ENCODE data around the gene UBE2G1. TPM values are rescaled to one million over a fixed set of nuclear protein-coding genes. Genes with fewer than 3 reads are reported as not detected.
"Not testable (repeated sequence)": the region's sequence is repeated elsewhere in the genome, so short reads cannot be mapped to it uniquely, and the experiment has no call there.

Gene UBE2G1
- total RNA-seq, 3 donors from 2014 or later, result 71.3 to 73.0 (median 72.2) TPM

- no peaks in the 10 kb centered on the region for H3K9me3 Mint-ChIP-seq
- no peaks in the 10 kb centered on the region for H3K27me3 Mint-ChIP-seq (ENCODE audit: low read depth)
- DNase-seq (no peak), ATAC-seq (no peak)
- no peak overlapping the region for H3K4me3 Mint-ChIP-seq
- peaks cover 6% of the 10 kb centered on the region for H3K36me3 Mint-ChIP-seq (ENCODE audit: insufficient read depth)
- H3K4me1 Mint-ChIP-seq (ENCODE audit: low read depth), result peaks cover 58% of the 10 kb centered on the region
Observed at GRCh38 chr17:4362141-4362540, 4.3 kb downstream of the UBE2G1 start.

GRCh38 chr17:4358154-4358553, 8.3 kb downstream of the UBE2G1 start:
- peaks cover under 1% of the 10 kb centered on the region for H3K36me3 Mint-ChIP-seq (ENCODE audit: insufficient read depth)
- no peak for DNase-seq
- no peak for ATAC-seq

GRCh38 chr17:4357671-4358070, 8.8 kb downstream of the UBE2G1 start:
- no peaks in the 10 kb centered on the region for H3K27me3 Mint-ChIP-seq (ENCODE audit: low read depth)
- no peak overlapping the region for H3K4me3 Mint-ChIP-seq
- DNase-seq (no peak), ATAC-seq (no peak)
- no peaks in the 10 kb centered on the region for H3K9me3 Mint-ChIP-seq
- H3K4me1 Mint-ChIP-seq (ENCODE audit: low read depth), result peaks cover 52% of the 10 kb centered on the region
- no peaks in the 10 kb centered on the region for H3K36me3 Mint-ChIP-seq (ENCODE audit: insufficient read depth)

More at GRCh38 chr17:4358154-4358553, 8.3 kb downstream of the UBE2G1 start:
- Mint-ChIP-seq H3K4me1 (ENCODE audit: low read depth) (peaks cover 53% of the 10 kb centered on the region), H3K9me3 (no peaks in the 10 kb centered on the region), H3K4me3 (no peak overlapping the region), H3K27me3 (ENCODE audit: low read depth) (no peaks in the 10 kb centered on the region)

GRCh38 chr17:4357030-4357628, 9.3 kb downstream of the UBE2G1 start:
- DNase-seq (no peak), ATAC-seq (no peak)
- Mint-ChIP-seq H3K4me1 (ENCODE audit: low read depth) (peaks cover 49% of the 10 kb centered on the region), H3K27me3 (ENCODE audit: low read depth) (no peaks in the 10 kb centered on the region), H3K9me3 (no peaks in the 10 kb centered on the region), H3K36me3 (ENCODE audit: insufficient read depth) (no peaks in the 10 kb centered on the region), H3K4me3 (no peak overlapping the region)

GRCh38 chr17:4354862-4355514, 11.5 kb downstream of the UBE2G1 start:
- no peak overlapping the region for H3K4me3 Mint-ChIP-seq
- no peaks in the 10 kb centered on the region for H3K9me3 Mint-ChIP-seq
- DNase-seq, result no peak
- no peak for ATAC-seq
- H3K4me1 Mint-ChIP-seq (ENCODE audit: low read depth), result peaks cover 51% of the 10 kb centered on the region
- no peaks in the 10 kb centered on the region for H3K27me3 Mint-ChIP-seq (ENCODE audit: low read depth)
- H3K36me3 Mint-ChIP-seq (ENCODE audit: insufficient read depth), result no peaks in the 10 kb centered on the region

- no peaks in the 10 kb centered on the region for H3K36me3 Mint-ChIP-seq (ENCODE audit: insufficient read depth)
- H3K4me1 Mint-ChIP-seq (ENCODE audit: low read depth), result peaks cover 43% of the 10 kb centered on the region
- H3K9me3 Mint-ChIP-seq, result no peaks in the 10 kb centered on the region
- DNase-seq (no peak), ATAC-seq (no peak)
- H3K4me3 Mint-ChIP-seq, result no peak overlapping the region
- no peaks in the 10 kb centered on the region for H3K27me3 Mint-ChIP-seq (ENCODE audit: low read depth)
Observed at GRCh38 chr17:4354206-4354605, 12.3 kb downstream of the UBE2G1 start.

- not testable (repeated sequence) for DNase-seq; H3K36me3 Mint-ChIP-seq (ENCODE audit: insufficient read depth); H3K27me3 Mint-ChIP-seq (ENCODE audit: low read depth); H3K4me3 Mint-ChIP-seq; H3K9me3 Mint-ChIP-seq; ATAC-seq
- peaks cover 42% of the 10 kb centered on the region for H3K4me1 Mint-ChIP-seq (ENCODE audit: low read depth)
Observed at GRCh38 chr17:4350214-4350613, 16.3 kb downstream of the UBE2G1 start.

- no peak overlapping the region for H3K4me3 Mint-ChIP-seq
- peaks cover 27% of the 10 kb centered on the region for H3K4me1 Mint-ChIP-seq (ENCODE audit: low read depth)
- H3K27me3 Mint-ChIP-seq (ENCODE audit: low read depth), result no peaks in the 10 kb centered on the region
- ATAC-seq, result no peak
- H3K36me3 Mint-ChIP-seq (ENCODE audit: insufficient read depth), result no peaks in the 10 kb centered on the region
- no peaks in the 10 kb centered on the region for H3K9me3 Mint-ChIP-seq
- DNase-seq, result no peak
Observed at GRCh38 chr17:4345581-4346252, 20.8 kb downstream of the UBE2G1 start.

GRCh38 chr17:4344926-4345325, 21.5 kb downstream of the UBE2G1 start:
- H3K4me3 Mint-ChIP-seq, result no peak overlapping the region
- H3K9me3 Mint-ChIP-seq, result no peaks in the 10 kb centered on the region
- no peak for ATAC-seq
- peaks cover 33% of the 10 kb centered on the region for H3K4me1 Mint-ChIP-seq (ENCODE audit: low read depth)
- no peaks in the 10 kb centered on the region for H3K27me3 Mint-ChIP-seq (ENCODE audit: low read depth)
- H3K36me3 Mint-ChIP-seq (ENCODE audit: insufficient read depth), result peaks cover 3% of the 10 kb centered on the region
- no peak for DNase-seq

- Mint-ChIP-seq H3K27me3 (ENCODE audit: low read depth) (no peaks in the 10 kb centered on the region), H3K4me1 (ENCODE audit: low read depth) (peaks cover 38% of the 10 kb centered on the region), H3K4me3 (no peak overlapping the region), H3K36me3 (ENCODE audit: insufficient read depth) (peaks cover 3% of the 10 kb centered on the region), H3K9me3 (no peaks in the 10 kb centered on the region)
- no peak for DNase-seq
- ATAC-seq, result no peak
Observed at GRCh38 chr17:4342535-4342934, 23.9 kb downstream of the UBE2G1 start.

GRCh38 chr17:4341616-4341977, 24.9 kb downstream of the UBE2G1 start:
- peaks cover 3% of the 10 kb centered on the region for H3K36me3 Mint-ChIP-seq (ENCODE audit: insufficient read depth)
- ATAC-seq (no peak), DNase-seq (no peak)
- H3K27me3 Mint-ChIP-seq (ENCODE audit: low read depth), result no peaks in the 10 kb centered on the region
- peaks cover 44% of the 10 kb centered on the region for H3K4me1 Mint-ChIP-seq (ENCODE audit: low read depth)
- no peaks in the 10 kb centered on the region for H3K9me3 Mint-ChIP-seq
- no peak overlapping the region for H3K4me3 Mint-ChIP-seq

- ATAC-seq (no peak), DNase-seq (no peak)
- H3K27me3 Mint-ChIP-seq (ENCODE audit: low read depth), result no peaks in the 10 kb centered on the region
- peaks cover 43% of the 10 kb centered on the region for H3K4me1 Mint-ChIP-seq (ENCODE audit: low read depth)
- no peaks in the 10 kb centered on the region for H3K9me3 Mint-ChIP-seq
- peaks cover 3% of the 10 kb centered on the region for H3K36me3 Mint-ChIP-seq (ENCODE audit: insufficient read depth)
- no peak overlapping the region for H3K4me3 Mint-ChIP-seq
Observed at GRCh38 chr17:4340914-4341615, 25.4 kb downstream of the UBE2G1 start.

GRCh38 chr17:4334776-4335584, 31.5 kb downstream of the UBE2G1 start:
- Mint-ChIP-seq H3K4me3 (peak overlapping the region; percentile 55), H3K4me1 (ENCODE audit: low read depth) (peaks cover 56% of the 10 kb centered on the region)

GRCh38 chr17:4334332-4334731, 32.1 kb downstream of the UBE2G1 start:
- Mint-ChIP-seq H3K4me3 (peak overlapping the region; percentile 55), H3K4me1 (ENCODE audit: low read depth) (peaks cover 58% of the 10 kb centered on the region)
- ATAC-seq, result no peak

More at GRCh38 chr17:4334776-4335584, 31.5 kb downstream of the UBE2G1 start:
- peaks cover 2% of the 10 kb centered on the region for H3K36me3 Mint-ChIP-seq (ENCODE audit: insufficient read depth)
- H3K9me3 Mint-ChIP-seq, result no peaks in the 10 kb centered on the region
- DNase-seq (no peak), ATAC-seq (peak in 1 of 2 donors; percentile 35)
- H3K27me3 Mint-ChIP-seq (ENCODE audit: low read depth), result no peaks in the 10 kb centered on the region

More at GRCh38 chr17:4334332-4334731, 32.1 kb downstream of the UBE2G1 start:
- Mint-ChIP-seq H3K27me3 (ENCODE audit: low read depth) (no peaks in the 10 kb centered on the region), H3K9me3 (no peaks in the 10 kb centered on the region), H3K36me3 (ENCODE audit: insufficient read depth) (peaks cover 2% of the 10 kb centered on the region)
- no peak for DNase-seq
